Stimulated activated CD4-positive, alpha-beta T cell treated with anti-CD3 and anti-CD28 coated beads, TNF-alpha, amount 100 ng/mL, for 24 hours (primary cell): Measurements from ENCODE around the gene NR6A1.

Experiments
- DNase-seq, 3 experiments: peaks; one replicate each; pipeline ENCODE4 v3.0.0-alpha.2; 2020; ENCODE audit warnings: low read depth in 3 of 3

Gene NR6A1

GRCh38 chr9:124504530-124505005 is 266.5 kb downstream of the NR6A1 start:
- no peak for DNase-seq

- no peak for DNase-seq
These were observed 267.2 kb downstream of the NR6A1 start for GRCh38 chr9:124503713-124504529.

GRCh38 chr9:124502711-124503702 is 268.1 kb downstream of the NR6A1 start:
- no peak for DNase-seq

GRCh38 chr9:124501771-124502320 is 269.3 kb downstream of the NR6A1 start:
- DNase-seq = no peak

GRCh38 chr9:124500796-124501611 is 270.1 kb downstream of the NR6A1 start:
- no peak for DNase-seq

GRCh38 chr9:124500028-124500795 is 270.9 kb downstream of the NR6A1 start:
- DNase-seq = no peak

GRCh38 chr9:124499216-124499615 is 271.9 kb downstream of the NR6A1 start:
- DNase-seq = no peak

GRCh38 chr9:124498499-124499146 is 272.5 kb downstream of the NR6A1 start:
- DNase-seq = no peak

GRCh38 chr9:124498040-124498439 is 273.1 kb downstream of the NR6A1 start:
- DNase-seq = no peak

GRCh38 chr9:124497441-124497840 is 273.7 kb downstream of the NR6A1 start:
- no peak for DNase-seq

GRCh38 chr9:124496463-124496862 is 274.6 kb downstream of the NR6A1 start:
- DNase-seq = no peak

- DNase-seq = no peak
These were observed 275.0 kb downstream of the NR6A1 start for GRCh38 chr9:124496075-124496449.

- DNase-seq = no peak
These were observed 275.7 kb downstream of the NR6A1 start for GRCh38 chr9:124495126-124496074.

- no peak for DNase-seq
These were observed 277.2 kb downstream of the NR6A1 start for GRCh38 chr9:124493794-124494479.

- DNase-seq = no peak
These were observed 277.9 kb downstream of the NR6A1 start for GRCh38 chr9:124493218-124493617.

- no peak for DNase-seq
These were observed 278.3 kb downstream of the NR6A1 start for GRCh38 chr9:124492818-124493217.

GRCh38 chr9:124491049-124491975 is 279.8 kb downstream of the NR6A1 start:
- no peak for DNase-seq
